GM18858 (cell line): ENCODE results near the gene NKX3-2.

Source experiments
- ATAC-seq: cut with Tn5 transposase; IDR thresholded peaks from one replicate; pipeline ENCODE4 v1.9.1; 2021; ENCODE audit not compliant: unreplicated experiment

NKX3-2 gene

GRCh38 chr4:13546142-13546940, 2.0 kb upstream of the NKX3-2 start:
- no peak for ATAC-seq

- no peak for ATAC-seq
These were observed 1.1 kb upstream of the NKX3-2 start for GRCh38 chr4:13545394-13545808.

- peak; percentile 32 for ATAC-seq
These were observed 492 bp upstream of the NKX3-2 start for GRCh38 chr4:13544606-13545393.

- ATAC-seq, result no peak
These were observed 1.1 kb downstream of the NKX3-2 start for GRCh38 chr4:13543032-13543838.

GRCh38 chr4:13542577-13543031, 1.7 kb downstream of the NKX3-2 start:
- no peak for ATAC-seq

GRCh38 chr4:13541720-13542576, 2.4 kb downstream of the NKX3-2 start:
- ATAC-seq, result peak; percentile 32

- no peak for ATAC-seq
These were observed 3.1 kb downstream of the NKX3-2 start for GRCh38 chr4:13541176-13541604.

GRCh38 chr4:13540446-13541175, 3.7 kb downstream of the NKX3-2 start:
- no peak for ATAC-seq

GRCh38 chr4:13539619-13540445, 4.5 kb downstream of the NKX3-2 start:
- no peak for ATAC-seq

- ATAC-seq, result no peak
These were observed 5.2 kb downstream of the NKX3-2 start for GRCh38 chr4:13539047-13539618.

GRCh38 chr4:13538427-13538973, 5.8 kb downstream of the NKX3-2 start:
- no peak for ATAC-seq

- ATAC-seq, result no peak
These were observed 6.5 kb downstream of the NKX3-2 start for GRCh38 chr4:13537832-13538177.

- no peak for ATAC-seq
These were observed 7.1 kb downstream of the NKX3-2 start for GRCh38 chr4:13537011-13537831.

- ATAC-seq, result no peak
These were observed 7.7 kb downstream of the NKX3-2 start for GRCh38 chr4:13536607-13537006.

GRCh38 chr4:13535708-13536361, 8.5 kb downstream of the NKX3-2 start:
- ATAC-seq, result no peak

- ATAC-seq, result no peak
These were observed 9.2 kb downstream of the NKX3-2 start for GRCh38 chr4:13535118-13535517.
